Endothelial cell of umbilical vein (primary cell): ENCODE data around the gene BNC2.
A peak's percentile ranks its signal among the peaks of the same experiment; 100 is the strongest.

Experiments used
- EZH2 ChIP-seq: IDR thresholded peaks from 2 replicates; pipeline ENCODE4 v1.6.1; 2012; ENCODE audit warnings: borderline replicate concordance, low read depth, mild to moderate bottlenecking, moderate library complexity, low read length, inconsistent platforms; ENCODE audit not compliant: severe bottlenecking
- GATA2 ChIP-seq: IDR thresholded peaks from 2 replicates; pipeline ENCODE4 v1.7.0; 2011; ENCODE audit warnings: low read depth, mild to moderate bottlenecking, moderate library complexity, mixed read lengths, low read length; ENCODE audit not compliant: insufficient read length, insufficient read depth
- MYC ChIP-seq: IDR thresholded peaks from one replicate; pipeline ENCODE4 v1.6.1; 2011; ENCODE audit warnings: mild to moderate bottlenecking, low read depth, low read length
- POLR2A ChIP-seq: IDR thresholded peaks from 2 replicates; pipeline ENCODE4 v1.6.1; 2012; ENCODE audit warnings: low read depth, mild to moderate bottlenecking, control low read depth, low read length
- POLR2AphosphoS5 ChIP-seq: IDR thresholded peaks from 2 replicates; pipeline ENCODE4 v1.6.1; 2012; ENCODE audit warnings: low read depth, mild to moderate bottlenecking, control low read depth, low read length, moderate library complexity; ENCODE audit not compliant: insufficient read depth
- TF ChIP-seq, protein P1 (sequence below), 2 donors: IDR thresholded peaks; 1 replicate in 1 of 2; 2 replicates in 1 of 2; pipeline ENCODE4 v1.5.1; 2011; ENCODE audit warnings: low read length in 2 of 2, mild to moderate bottlenecking in 2 of 2, moderate library complexity in 2 of 2, control low read depth in 1 of 2, inconsistent platforms in 1 of 2, low read depth in 1 of 2; ENCODE audit not compliant: insufficient read depth in 1 of 2; ENCODE audit errors: extremely low read depth in 1 of 2

DNA sequence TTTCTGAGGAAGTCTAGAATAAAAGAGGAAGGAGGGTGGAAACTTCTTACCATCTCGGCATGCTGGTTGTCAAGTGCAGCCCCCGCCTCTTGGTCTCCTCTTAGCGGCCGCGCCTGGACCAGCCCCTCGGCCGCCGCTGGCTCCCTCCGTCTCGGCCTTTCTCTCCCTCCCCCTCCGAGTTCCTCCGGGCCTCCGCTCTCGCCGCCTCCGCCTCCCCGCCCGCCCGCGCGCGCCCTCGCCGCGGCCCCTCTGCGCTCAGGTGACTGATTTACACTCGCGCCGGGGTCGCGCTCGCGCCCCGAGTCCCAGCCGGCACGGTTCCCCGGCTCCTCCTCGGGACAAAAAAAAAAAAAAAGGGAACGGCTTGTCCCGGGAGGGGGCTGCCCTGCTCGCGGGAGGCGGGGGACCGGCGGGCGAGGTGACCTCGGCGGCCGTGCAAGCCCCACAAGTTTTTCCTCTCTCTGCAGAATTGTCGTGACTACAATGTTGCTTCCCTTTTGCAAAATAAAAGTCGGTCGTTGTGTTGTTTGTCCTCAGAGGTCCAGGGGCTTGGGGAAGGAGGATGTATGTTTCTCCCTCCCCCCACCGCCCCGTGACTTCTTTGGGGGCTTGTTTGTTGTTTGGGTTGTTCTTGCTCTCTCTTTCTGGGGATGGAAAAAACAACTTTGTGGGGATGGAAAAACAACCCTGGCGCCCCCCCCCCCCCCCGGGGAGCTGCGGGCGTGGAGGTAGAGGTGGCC, at the start of gene BNC2:
- TF ChIP-seq, protein P1, sequence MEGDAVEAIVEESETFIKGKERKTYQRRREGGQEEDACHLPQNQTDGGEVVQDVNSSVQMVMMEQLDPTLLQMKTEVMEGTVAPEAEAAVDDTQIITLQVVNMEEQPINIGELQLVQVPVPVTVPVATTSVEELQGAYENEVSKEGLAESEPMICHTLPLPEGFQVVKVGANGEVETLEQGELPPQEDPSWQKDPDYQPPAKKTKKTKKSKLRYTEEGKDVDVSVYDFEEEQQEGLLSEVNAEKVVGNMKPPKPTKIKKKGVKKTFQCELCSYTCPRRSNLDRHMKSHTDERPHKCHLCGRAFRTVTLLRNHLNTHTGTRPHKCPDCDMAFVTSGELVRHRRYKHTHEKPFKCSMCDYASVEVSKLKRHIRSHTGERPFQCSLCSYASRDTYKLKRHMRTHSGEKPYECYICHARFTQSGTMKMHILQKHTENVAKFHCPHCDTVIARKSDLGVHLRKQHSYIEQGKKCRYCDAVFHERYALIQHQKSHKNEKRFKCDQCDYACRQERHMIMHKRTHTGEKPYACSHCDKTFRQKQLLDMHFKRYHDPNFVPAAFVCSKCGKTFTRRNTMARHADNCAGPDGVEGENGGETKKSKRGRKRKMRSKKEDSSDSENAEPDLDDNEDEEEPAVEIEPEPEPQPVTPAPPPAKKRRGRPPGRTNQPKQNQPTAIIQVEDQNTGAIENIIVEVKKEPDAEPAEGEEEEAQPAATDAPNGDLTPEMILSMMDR (IDR thresholded peaks at IDR 0.05; ENCODE audit: extremely low read depth in 1 of 2, insufficient read depth in 1 of 2, low read depth in 1 of 2, low read length in 2 of 2) = peak in 1 of 2 donors; percentile 16
- TF ChIP-seq POLR2AphosphoS5 (no peak), POLR2A (no peak), MYC (no peak), GATA2 (no peak), EZH2 (no peak)
